Right kidney (tissue), 1 donor: ENCODE results near the gene CADPS.
A peak's percentile ranks its signal among the peaks of the same experiment; 100 is the strongest.

Experiments
- DNase-seq: peaks from one replicate; pipeline ENCODE4 v3.0.0-alpha.2; 2016

CADPS gene

DNA sequence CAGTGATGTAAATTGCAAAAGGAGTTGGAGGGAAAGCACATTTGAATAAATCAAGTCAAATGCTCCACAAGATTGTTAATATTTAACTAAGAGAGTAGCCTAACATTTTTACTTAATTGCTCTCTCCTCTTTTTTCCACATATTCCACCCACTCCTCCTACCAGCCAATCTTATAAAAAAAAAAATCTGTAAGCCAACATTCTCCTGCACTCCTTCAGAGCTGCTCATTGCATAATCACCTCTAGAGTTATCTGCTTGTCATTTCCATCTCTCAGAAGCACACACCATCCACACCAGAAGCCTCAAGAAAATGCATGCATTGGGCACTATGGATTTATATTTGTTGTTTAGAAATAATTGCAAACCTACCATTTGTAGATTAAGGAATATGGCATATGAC is 64.1 kb downstream of the CADPS start:
- no peak for DNase-seq

DNA sequence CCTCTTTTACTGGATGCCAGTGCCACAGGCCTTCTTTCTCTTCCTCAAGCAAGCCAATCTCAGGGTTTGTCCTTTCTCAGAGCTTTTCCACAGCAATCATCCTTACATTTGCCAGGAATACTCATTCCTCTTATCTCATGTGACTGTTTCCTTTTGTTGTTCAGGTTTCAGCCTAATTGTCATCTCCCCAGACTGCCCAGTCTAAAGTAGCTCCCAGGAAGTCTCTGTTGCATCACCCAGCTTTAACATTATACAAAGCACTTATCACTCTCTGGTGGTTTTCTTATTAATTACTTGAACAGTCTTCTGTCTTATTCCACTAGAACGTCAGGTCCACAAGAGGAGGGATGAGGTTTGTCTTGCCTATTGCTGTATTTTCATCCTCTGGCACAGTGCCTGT is 65.8 kb downstream of the CADPS start:
- DNase-seq: no peak

- no peak for DNase-seq
Observed at GRCh38 chr3:62805580-62806277, 69.5 kb downstream of the CADPS start.

DNA sequence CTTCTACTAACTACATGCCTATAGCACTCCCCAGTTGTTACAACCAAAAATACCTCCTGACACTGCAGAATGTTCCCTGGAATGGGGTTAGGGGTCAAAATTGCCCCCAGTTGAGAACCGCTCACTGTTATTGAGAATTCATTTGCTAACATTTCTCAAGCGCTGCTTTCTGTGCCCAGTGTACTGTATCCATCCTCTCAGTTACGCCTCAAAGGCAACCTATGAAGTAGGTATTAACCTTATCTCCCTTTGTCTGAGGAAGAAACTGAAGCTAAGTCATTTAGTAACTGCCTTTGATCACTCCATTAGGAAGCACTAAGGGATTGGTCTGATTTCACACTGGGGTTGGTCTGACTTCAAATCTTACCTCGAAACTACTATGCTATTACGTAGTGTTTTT is 70.1 kb downstream of the CADPS start:
- no peak for DNase-seq

- no peak for DNase-seq
Observed at GRCh38 chr3:62803276-62803675, 71.9 kb downstream of the CADPS start.

DNA sequence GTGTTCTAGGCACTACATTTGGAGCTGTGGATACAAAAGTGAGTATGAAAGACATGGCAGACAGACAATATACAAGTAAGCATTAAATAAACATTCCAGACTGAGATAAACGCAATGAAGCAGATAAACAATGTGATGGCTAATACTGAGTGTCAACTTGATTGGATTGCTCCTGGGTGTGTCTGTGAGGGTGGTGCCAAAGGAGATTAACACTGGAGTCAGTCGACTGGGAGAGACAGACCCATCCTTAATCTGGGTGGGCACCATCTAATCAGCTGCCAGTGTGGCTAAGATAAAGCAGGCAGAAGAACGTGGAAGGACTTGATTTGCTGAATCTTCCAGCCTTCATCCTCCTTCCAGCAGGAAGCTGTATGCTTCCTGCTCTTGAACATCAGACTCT is 77.2 kb downstream of the CADPS start:
- DNase-seq: no peak

- no peak for DNase-seq
Observed at GRCh38 chr3:62797132-62797531, 78.1 kb downstream of the CADPS start.

GRCh38 chr3:62795978-62796657 is 79.1 kb downstream of the CADPS start:
- DNase-seq: no peak

DNA sequence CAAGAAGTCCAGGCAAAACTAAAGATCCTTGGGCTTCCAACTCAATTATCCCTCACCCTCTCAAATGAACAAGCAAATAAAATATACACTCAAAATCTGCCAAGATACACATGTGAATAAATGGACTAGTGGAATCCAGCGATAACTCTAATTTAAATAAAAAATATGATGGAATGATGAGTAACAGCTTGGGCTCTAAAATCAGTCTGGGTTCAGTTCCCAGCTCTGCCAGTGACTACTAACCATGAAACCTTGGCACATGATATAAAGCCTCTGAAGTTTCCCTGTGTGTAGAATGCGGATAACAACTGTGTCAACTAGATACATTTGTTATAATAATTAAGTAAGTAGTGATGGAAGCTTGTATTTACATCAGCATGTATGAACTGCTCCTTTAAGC is 81.3 kb downstream of the CADPS start:
- DNase-seq: no peak

GRCh38 chr3:62785384-62785783 is 89.8 kb downstream of the CADPS start:
- DNase-seq: no peak

GRCh38 chr3:62781121-62781520 is 94.1 kb downstream of the CADPS start:
- DNase-seq: no peak

DNA sequence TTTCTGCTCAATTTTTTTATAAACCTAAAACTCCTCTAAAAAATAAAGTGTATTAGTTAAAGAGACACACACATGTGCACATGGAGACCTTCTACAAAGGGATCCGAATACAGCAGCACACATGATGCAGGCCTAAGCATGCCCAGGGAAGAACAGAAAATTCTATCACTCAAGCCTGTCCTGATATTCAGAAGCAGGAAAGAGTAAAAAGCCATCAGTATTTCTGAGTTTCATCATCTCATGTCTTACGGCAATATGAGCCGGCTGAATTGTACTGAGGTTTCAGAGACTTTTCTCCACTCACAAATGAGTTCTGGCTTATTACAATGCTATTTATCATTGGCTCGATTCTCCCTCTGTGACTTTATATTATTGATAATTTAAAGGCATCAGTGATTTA is 97.5 kb downstream of the CADPS start:
- no peak for DNase-seq

GRCh38 chr3:62777130-62777529 is 98.1 kb downstream of the CADPS start:
- DNase-seq: no peak

DNA sequence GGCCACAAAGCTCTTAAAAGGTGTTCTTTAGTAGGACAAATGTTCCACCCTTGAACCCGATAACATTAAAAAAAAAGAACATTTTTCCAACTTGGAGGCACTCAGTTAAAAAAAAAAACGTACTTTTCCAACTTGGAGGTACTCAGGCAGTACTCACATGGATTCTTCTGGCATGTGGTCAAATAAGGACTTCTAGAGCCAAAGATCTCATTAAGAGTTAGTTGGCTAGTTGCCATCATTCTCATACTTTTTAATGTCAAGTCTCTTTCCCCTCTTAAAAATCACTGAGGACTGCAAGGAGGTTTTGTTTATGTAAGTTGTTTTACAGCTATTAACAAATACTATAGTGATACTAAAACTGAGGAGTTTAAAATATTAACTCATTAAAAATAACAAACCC is 101.0 kb downstream of the CADPS start:
- no peak for DNase-seq

- DNase-seq: peak; percentile 2
Observed at GRCh38 chr3:62771331-62772072, 103.7 kb downstream of the CADPS start.

GRCh38 chr3:62768896-62769295 is 106.3 kb downstream of the CADPS start:
- DNase-seq: no peak

DNA sequence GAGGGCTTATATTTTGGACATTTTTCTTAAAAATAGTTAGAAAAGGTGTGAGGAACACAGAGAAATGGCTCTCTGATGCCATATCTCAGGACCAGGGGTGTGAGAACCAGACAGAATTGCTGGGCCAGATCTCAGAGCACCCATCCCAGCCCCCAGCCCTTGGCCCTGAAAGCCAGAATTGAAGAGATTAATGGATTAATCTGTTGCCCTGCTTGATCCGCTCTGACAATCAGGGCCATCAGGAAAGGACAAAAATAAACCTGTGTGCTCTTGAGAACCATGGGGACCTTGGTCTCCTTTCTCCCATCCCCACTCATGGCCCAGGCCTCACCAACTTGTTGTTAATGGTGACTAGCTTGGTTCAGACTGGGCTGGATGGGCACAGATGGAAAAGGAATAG is 113.5 kb downstream of the CADPS start:
- no peak for DNase-seq

- DNase-seq: no peak
Observed at GRCh38 chr3:62761311-62761710, 113.9 kb downstream of the CADPS start.

GRCh38 chr3:62758296-62759066 is 116.7 kb downstream of the CADPS start:
- DNase-seq: no peak

GRCh38 chr3:62757045-62757444 is 118.2 kb downstream of the CADPS start:
- no peak for DNase-seq

DNA sequence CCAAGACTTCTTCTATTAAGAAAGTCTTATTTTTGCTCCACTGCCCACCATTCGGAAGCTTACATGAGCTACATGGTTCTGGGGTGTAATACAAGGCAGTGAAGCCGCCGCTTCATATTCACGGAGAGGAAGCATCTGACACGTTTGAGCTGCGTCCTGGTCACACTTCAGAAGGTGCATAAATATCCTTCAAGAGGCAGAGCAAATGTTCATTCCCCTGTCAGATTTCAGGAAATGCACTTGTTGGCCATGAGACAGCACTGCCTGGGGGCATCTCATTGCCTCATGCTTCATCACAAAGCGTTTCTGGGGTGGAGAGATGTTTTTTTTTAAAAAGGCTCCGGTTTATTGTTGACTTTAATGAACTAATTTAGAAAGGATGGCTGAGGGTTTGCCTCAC is 119.9 kb downstream of the CADPS start:
- DNase-seq: no peak

GRCh38 chr3:62749657-62750056 is 125.6 kb downstream of the CADPS start:
- DNase-seq: no peak

DNA sequence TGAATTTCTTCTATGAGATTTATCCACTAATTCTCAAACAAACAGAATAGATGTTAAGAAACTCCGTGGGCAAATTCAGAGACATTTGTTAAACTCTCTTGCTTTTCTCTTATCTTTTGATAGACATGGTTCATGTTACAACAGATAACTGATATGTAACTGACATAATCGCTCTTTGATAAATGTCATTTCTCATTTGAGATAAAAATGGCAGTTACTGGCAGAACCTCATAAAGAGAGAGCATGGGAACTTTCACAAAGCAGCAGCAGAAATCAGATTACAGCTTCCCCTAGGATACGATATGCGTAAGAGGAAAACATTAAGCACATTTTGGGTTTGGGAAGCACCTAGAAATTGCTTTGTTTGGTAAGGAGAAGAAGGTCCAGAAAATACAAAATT is 126.1 kb downstream of the CADPS start:
- DNase-seq: no peak
